ENCODE data around the gene MRPL48. TPM values are rescaled to one million over a fixed set of nuclear protein-coding genes. Genes with fewer than 3 reads are reported as not detected.

The MRPL48 gene
- total RNA-seq, 1 donor from 2014 or later = 29.3 TPM

GRCh38 chr11:73800276-73800806 is 12.7 kb downstream of the MRPL48 start:
- TF ChIP-seq CTCF (IDR thresholded peaks at IDR 0.05; ENCODE audit: unreplicated experiment) = no peak
- Mint-ChIP-seq H3K27ac (no peak overlapping the region), H3K9me3 (no peaks in the 10 kb centered on the region), H3K4me1 (no peaks in the 10 kb centered on the region), H3K36me3 (peaks cover 4% of the 10 kb centered on the region), H3K4me3 (no peak overlapping the region), H3K27me3 (ENCODE audit: low read depth) (no peaks in the 10 kb centered on the region)
- DNase-seq (ENCODE audit: low spot score in 2 of 2, unreplicated experiment in 2 of 2) = no peak

GRCh38 chr11:73801136-73801535 is 13.5 kb downstream of the MRPL48 start:
- H3K4me3 Mint-ChIP-seq = no peak overlapping the region
- no peaks in the 10 kb centered on the region for H3K9me3 Mint-ChIP-seq
- H3K27ac Mint-ChIP-seq = no peak overlapping the region
- no peak for DNase-seq (ENCODE audit: low spot score in 2 of 2, unreplicated experiment in 2 of 2)
- no peaks in the 10 kb centered on the region for H3K27me3 Mint-ChIP-seq (ENCODE audit: low read depth)
- no peak for TF ChIP-seq CTCF (IDR thresholded peaks at IDR 0.05; ENCODE audit: unreplicated experiment)
- peaks cover 6% of the 10 kb centered on the region for H3K36me3 Mint-ChIP-seq
- H3K4me1 Mint-ChIP-seq = no peaks in the 10 kb centered on the region

- H3K27ac Mint-ChIP-seq = no peak overlapping the region
- no peaks in the 10 kb centered on the region for H3K27me3 Mint-ChIP-seq (ENCODE audit: low read depth)
- no peak overlapping the region for H3K4me3 Mint-ChIP-seq
- peaks cover 14% of the 10 kb centered on the region for H3K36me3 Mint-ChIP-seq
- no peaks in the 10 kb centered on the region for H3K4me1 Mint-ChIP-seq
- no peak for DNase-seq (ENCODE audit: low spot score in 2 of 2, unreplicated experiment in 2 of 2)
- no peak for TF ChIP-seq CTCF (IDR thresholded peaks at IDR 0.05; ENCODE audit: unreplicated experiment)
- peaks cover 3% of the 10 kb centered on the region for H3K9me3 Mint-ChIP-seq
Measured at GRCh38 chr11:73804712-73805111, 17.0 kb downstream of the MRPL48 start.

GRCh38 chr11:73808052-73808451 is 20.4 kb downstream of the MRPL48 start:
- peaks cover 18% of the 10 kb centered on the region for H3K36me3 Mint-ChIP-seq
- no peak for DNase-seq (ENCODE audit: low spot score in 2 of 2, unreplicated experiment in 2 of 2)
- H3K27ac Mint-ChIP-seq = no peak overlapping the region
- H3K4me1 Mint-ChIP-seq = no peaks in the 10 kb centered on the region
- no peaks in the 10 kb centered on the region for H3K27me3 Mint-ChIP-seq (ENCODE audit: low read depth)
- H3K4me3 Mint-ChIP-seq = no peak overlapping the region
- no peak for TF ChIP-seq CTCF (IDR thresholded peaks at IDR 0.05; ENCODE audit: unreplicated experiment)
- H3K9me3 Mint-ChIP-seq = peaks cover 3% of the 10 kb centered on the region

- TF ChIP-seq CTCF (IDR thresholded peaks at IDR 0.05; ENCODE audit: unreplicated experiment) = no peak
Measured at GRCh38 chr11:73810637-73811036, 23.0 kb downstream of the MRPL48 start.

GRCh38 chr11:73812234-73812633 is 24.6 kb downstream of the MRPL48 start:
- TF ChIP-seq CTCF (IDR thresholded peaks at IDR 0.05; ENCODE audit: unreplicated experiment) = no peak
- H3K36me3 Mint-ChIP-seq = peaks cover 20% of the 10 kb centered on the region
- no peaks in the 10 kb centered on the region for H3K27me3 Mint-ChIP-seq (ENCODE audit: low read depth)
- H3K27ac Mint-ChIP-seq = no peak overlapping the region
- peaks cover 3% of the 10 kb centered on the region for H3K9me3 Mint-ChIP-seq
- DNase-seq (ENCODE audit: low spot score in 2 of 2, unreplicated experiment in 2 of 2) = no peak
- no peak overlapping the region for H3K4me3 Mint-ChIP-seq
- no peaks in the 10 kb centered on the region for H3K4me1 Mint-ChIP-seq

More at GRCh38 chr11:73810637-73811036, 23.0 kb downstream of the MRPL48 start:
- no peak for DNase-seq (ENCODE audit: low spot score in 2 of 2, unreplicated experiment in 2 of 2)
- H3K4me1 Mint-ChIP-seq = no peaks in the 10 kb centered on the region
- no peak overlapping the region for H3K4me3 Mint-ChIP-seq
- H3K27me3 Mint-ChIP-seq (ENCODE audit: low read depth) = no peaks in the 10 kb centered on the region
- peaks cover 19% of the 10 kb centered on the region for H3K36me3 Mint-ChIP-seq
- no peak overlapping the region for H3K27ac Mint-ChIP-seq
- H3K9me3 Mint-ChIP-seq = peaks cover 3% of the 10 kb centered on the region

Data from mesothelial cell of epicardium (in vitro differentiated cells).